Smooth muscle cell (in vitro differentiated cells): ENCODE measurements around the gene TMPRSS2. TPM values are rescaled to one million over a fixed set of nuclear protein-coding genes. Genes with fewer than 3 reads are reported as not detected.

Experiments used
- DNase-seq: peaks from one replicate; lab custom pipeline; 2025; ENCODE audit not compliant: unreplicated experiment; lab: John Stamatoyannopoulos, UW
- H2AFZ ChIP-seq: fragments of 200-600 bp; sonication (generic); 2 replicates; pipeline ENCODE4 v1.6.0; 2016; ENCODE audit warnings: antibody characterized with exemption, low read depth, mild to moderate bottlenecking
- H3F3A ChIP-seq: fragments of 200-600 bp; sonication (generic); 2 replicates; pipeline ENCODE4 v1.6.0; 2017; ENCODE audit warnings: antibody characterized with exemption, low read depth
- H3K27ac ChIP-seq: fragments of 200-600 bp; sonication (generic); 2 replicates; pipeline ENCODE4 v1.5.1; 2016; ENCODE audit warnings: low read depth, mild to moderate bottlenecking
- H3K27me3 ChIP-seq: fragments of 200-600 bp; sonication (generic); 2 replicates; pipeline ENCODE4 v1.6.1; 2016; ENCODE audit warnings: low read depth, mild to moderate bottlenecking
- H3K36me3 ChIP-seq: fragments of 200-600 bp; sonication (generic); 2 replicates; pipeline ENCODE4 v1.5.1; 2016; ENCODE audit warnings: low read depth
- H3K4me1 ChIP-seq: fragments of 200-600 bp; sonication (generic); 2 replicates; pipeline ENCODE4 v1.5.1; 2016; ENCODE audit warnings: low read depth
- H3K4me2 ChIP-seq: fragments of 200-600 bp; sonication (generic); 2 replicates; pipeline ENCODE4 v1.6.0; 2016; ENCODE audit warnings: mild to moderate bottlenecking
- H3K4me3 ChIP-seq: fragments of 200-600 bp; sonication (generic); 2 replicates; pipeline ENCODE4 v1.5.1; 2016; ENCODE audit warnings: mild to moderate bottlenecking
- H3K79me2 ChIP-seq: fragments of 200-600 bp; sonication (generic); 2 replicates; pipeline ENCODE4 v1.6.0; 2016; ENCODE audit warnings: low read depth, mild to moderate bottlenecking
- H3K9ac ChIP-seq: fragments of 200-600 bp; sonication (generic); 2 replicates; pipeline ENCODE4 v1.6.0; 2016; ENCODE audit warnings: low read depth
- H3K9me3 ChIP-seq: fragments of 200-600 bp; sonication (generic); replicated peaks from 2 replicates; pipeline ENCODE4 v1.5.1; 2016; ENCODE audit warnings: low read depth
- H4K20me1 ChIP-seq: fragments of 200-600 bp; sonication (generic); 2 replicates; pipeline ENCODE4 v1.6.0; 2016; ENCODE audit warnings: low read depth
- WGBS: methylation state at CpG from one replicate; pipeline ENCODE4 v1.1.7; 2016; ENCODE audit warnings: low lambda C conversion rate; 5-methylcytosine and 5-hydroxymethylcytosine counted together
- polyA plus RNA-seq: library from polyadenylated mRNA; unstranded; fragments of >200 nt; fragmentation: Nextera tagmentation; extraction: Ambion mirVana; gene quantifications from 2 replicates; pipeline ENCODE4 v1.2.1, GENCODE V29; 2016
- total RNA-seq: library from RNA; depleted of rRNA; stranded (reverse); fragments of >200 nt; gene quantifications from 2 replicates; pipeline ENCODE4 v1.2.3, GENCODE V29; 2014
- TF ChIP-seq, protein P1 (sequence below): fragments of 200-600 bp; sonication (generic); IDR thresholded peaks from 2 replicates; pipeline ENCODE4 v1.5.1; 2017; ENCODE audit warnings: borderline replicate concordance, mild to moderate bottlenecking, antibody characterized with exemption; ENCODE audit not compliant: insufficient read depth, poor library complexity, severe bottlenecking

Gene TMPRSS2
- total and polyA plus RNA-seq, 2 experiments from 2014 or later, result 0.39 to 1.3 TPM

DNA sequence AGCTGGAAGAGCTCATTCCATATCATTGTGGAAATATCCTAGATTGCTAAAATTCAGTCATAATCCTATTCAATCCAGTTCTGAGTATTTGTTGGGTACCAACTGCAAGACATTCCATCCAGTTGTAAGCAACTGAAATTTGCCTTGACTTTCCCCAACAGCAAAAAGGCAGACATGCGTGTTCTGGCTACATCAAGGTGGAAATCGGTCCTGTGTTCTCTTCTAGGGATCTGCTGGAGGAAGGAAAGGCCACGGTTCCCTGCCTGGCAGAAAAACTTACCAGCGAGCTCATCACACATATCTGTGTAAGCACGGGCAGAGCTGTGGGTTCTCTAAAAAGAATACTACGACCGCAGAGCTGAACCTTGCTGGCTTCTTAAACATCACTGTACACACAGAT lies 64.4 kb downstream of the TMPRSS2 start:
- H3K9ac ChIP-seq, result no peak overlapping the region
- H3K4me3 ChIP-seq, result no peak overlapping the region
- no peaks in the 10 kb centered on the region for H3K4me1 ChIP-seq
- no peaks in the 10 kb centered on the region for H4K20me1 ChIP-seq
- TF ChIP-seq, protein P1, sequence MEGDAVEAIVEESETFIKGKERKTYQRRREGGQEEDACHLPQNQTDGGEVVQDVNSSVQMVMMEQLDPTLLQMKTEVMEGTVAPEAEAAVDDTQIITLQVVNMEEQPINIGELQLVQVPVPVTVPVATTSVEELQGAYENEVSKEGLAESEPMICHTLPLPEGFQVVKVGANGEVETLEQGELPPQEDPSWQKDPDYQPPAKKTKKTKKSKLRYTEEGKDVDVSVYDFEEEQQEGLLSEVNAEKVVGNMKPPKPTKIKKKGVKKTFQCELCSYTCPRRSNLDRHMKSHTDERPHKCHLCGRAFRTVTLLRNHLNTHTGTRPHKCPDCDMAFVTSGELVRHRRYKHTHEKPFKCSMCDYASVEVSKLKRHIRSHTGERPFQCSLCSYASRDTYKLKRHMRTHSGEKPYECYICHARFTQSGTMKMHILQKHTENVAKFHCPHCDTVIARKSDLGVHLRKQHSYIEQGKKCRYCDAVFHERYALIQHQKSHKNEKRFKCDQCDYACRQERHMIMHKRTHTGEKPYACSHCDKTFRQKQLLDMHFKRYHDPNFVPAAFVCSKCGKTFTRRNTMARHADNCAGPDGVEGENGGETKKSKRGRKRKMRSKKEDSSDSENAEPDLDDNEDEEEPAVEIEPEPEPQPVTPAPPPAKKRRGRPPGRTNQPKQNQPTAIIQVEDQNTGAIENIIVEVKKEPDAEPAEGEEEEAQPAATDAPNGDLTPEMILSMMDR, result no peak
- H2AFZ ChIP-seq, result no peak overlapping the region
- H3K9me3 ChIP-seq, result no peaks in the 10 kb centered on the region
- no peak overlapping the region for H3K27ac ChIP-seq
- 91% methylated on average over 7 of the region's 7 CpGs for WGBS
- no peak for DNase-seq
- H3K4me2 ChIP-seq, result no peak overlapping the region
- no peaks in the 10 kb centered on the region for H3F3A ChIP-seq
- H3K36me3 ChIP-seq, result no peaks in the 10 kb centered on the region
- no peaks in the 10 kb centered on the region for H3K79me2 ChIP-seq
- H3K27me3 ChIP-seq, result no peaks in the 10 kb centered on the region

DNA sequence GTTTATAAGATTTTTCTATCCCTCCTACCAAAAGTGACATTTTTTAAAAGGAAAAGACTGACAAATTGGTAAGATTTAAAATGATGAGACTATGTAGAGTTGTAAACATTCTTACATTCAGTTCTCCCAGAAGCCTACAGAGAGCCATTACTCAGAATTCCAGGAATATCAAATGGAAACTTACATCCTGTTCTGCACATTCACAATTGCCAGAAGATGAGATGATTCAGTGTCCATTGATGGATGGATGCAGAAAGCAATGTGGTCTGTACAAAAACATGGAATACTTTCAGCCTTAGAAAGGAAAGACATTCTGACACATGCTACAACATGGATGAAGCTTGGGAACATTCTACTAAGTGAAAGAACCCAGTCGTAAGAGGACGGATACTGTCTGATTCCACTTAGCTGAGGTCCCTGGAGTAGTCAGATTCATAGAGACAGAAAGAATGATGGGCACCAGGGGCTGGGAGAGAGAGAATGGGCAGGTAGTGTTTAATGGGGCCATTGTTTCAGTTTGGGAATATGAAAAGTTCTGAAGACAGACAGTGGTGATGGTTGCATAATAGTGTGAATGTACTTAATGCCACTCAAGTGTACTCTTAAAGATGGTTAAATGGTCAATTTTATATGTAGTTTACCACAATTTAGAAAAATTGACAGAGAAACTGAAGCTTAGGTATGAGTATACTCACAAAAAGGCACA lies 65.3 kb downstream of the TMPRSS2 start:
- Histone ChIP-seq H2AFZ (no peak overlapping the region), H3K9me3 (no peaks in the 10 kb centered on the region), H3K4me1 (no peaks in the 10 kb centered on the region), H3K79me2 (no peaks in the 10 kb centered on the region), H3K4me3 (no peak overlapping the region), H3K4me2 (peak overlapping the region; percentile 26), H3K27me3 (no peaks in the 10 kb centered on the region), H4K20me1 (no peaks in the 10 kb centered on the region), H3K36me3 (no peaks in the 10 kb centered on the region), H3K9ac (no peak overlapping the region), H3K27ac (no peak overlapping the region), H3F3A (no peaks in the 10 kb centered on the region)
- TF ChIP-seq, protein P1, result no peak
- WGBS, result 98% methylated on average over 2 of the region's 2 CpGs
- no peak for DNase-seq

DNA sequence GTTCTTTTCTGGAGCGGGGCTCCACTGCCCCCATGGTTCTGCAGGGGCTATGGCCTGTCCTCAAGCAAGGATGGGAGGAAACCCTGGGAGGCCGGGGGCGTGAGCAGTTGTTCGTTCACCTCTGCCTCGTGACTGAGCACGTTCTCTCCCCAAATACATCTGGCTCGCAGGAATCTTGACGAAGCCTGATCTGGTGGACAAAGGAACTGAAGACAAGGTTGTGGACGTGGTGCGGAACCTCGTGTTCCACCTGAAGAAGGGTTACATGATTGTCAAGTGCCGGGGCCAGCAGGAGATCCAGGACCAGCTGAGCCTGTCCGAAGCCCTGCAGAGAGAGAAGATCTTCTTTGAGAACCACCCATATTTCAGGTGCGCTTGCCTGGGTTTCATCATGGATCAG lies 66.4 kb downstream of the TMPRSS2 start:
- TF ChIP-seq, protein P1, result no peak
- Histone ChIP-seq H3K36me3 (no peaks in the 10 kb centered on the region), H3F3A (no peaks in the 10 kb centered on the region), H3K27ac (no peak overlapping the region), H3K4me2 (no peak overlapping the region), H3K4me3 (no peak overlapping the region), H4K20me1 (no peaks in the 10 kb centered on the region), H3K9me3 (no peaks in the 10 kb centered on the region), H3K27me3 (no peaks in the 10 kb centered on the region), H3K9ac (no peak overlapping the region), H3K4me1 (no peaks in the 10 kb centered on the region), H3K79me2 (no peaks in the 10 kb centered on the region), H2AFZ (no peak overlapping the region)
- 95% methylated on average over 14 of the region's 14 CpGs for WGBS
- DNase-seq, result no peak

DNA sequence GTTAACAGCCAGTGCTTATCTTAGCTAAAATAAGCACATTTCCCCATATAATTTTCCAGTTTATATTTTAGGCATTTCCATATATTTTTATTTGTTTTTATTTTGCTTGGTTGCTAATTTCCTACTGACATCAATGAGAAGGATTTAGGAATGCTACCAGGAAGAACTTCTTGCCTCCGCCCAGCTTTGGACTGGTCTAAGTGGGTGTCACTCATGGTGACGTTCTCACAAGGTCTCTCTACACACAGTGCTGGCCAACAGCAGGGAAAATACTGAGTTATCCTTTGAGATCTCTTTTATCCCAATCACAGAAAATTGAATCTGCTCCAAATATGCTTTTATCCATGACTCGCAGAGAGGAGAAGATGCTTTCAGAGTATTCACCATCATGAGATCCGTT lies 68.7 kb downstream of the TMPRSS2 start:
- H3K4me3 ChIP-seq, result no peak overlapping the region
- no peak overlapping the region for H3K4me2 ChIP-seq
- no peaks in the 10 kb centered on the region for H3K4me1 ChIP-seq
- 93% methylated on average over 4 of the region's 4 CpGs for WGBS
- no peaks in the 10 kb centered on the region for H3F3A ChIP-seq
- H3K9ac ChIP-seq, result no peak overlapping the region
- H3K27me3 ChIP-seq, result no peaks in the 10 kb centered on the region
- H2AFZ ChIP-seq, result no peak overlapping the region
- no peaks in the 10 kb centered on the region for H3K79me2 ChIP-seq
- TF ChIP-seq, protein P1, result no peak
- H4K20me1 ChIP-seq, result no peaks in the 10 kb centered on the region
- no peak for DNase-seq
- H3K36me3 ChIP-seq, result no peaks in the 10 kb centered on the region
- peaks cover 10% of the 10 kb centered on the region for H3K9me3 ChIP-seq
- no peak overlapping the region for H3K27ac ChIP-seq
